Liver (tissue), 9 donors: ENCODE data around the gene CDH3. TPM values are rescaled to one million over a fixed set of nuclear protein-coding genes. Genes with fewer than 3 reads are reported as not detected.

Experiments used
- DNase-seq: peaks from one replicate; pipeline ENCODE4 v3.0.0-alpha.2; 2017; ENCODE audit warnings: low spot score
- H3K27ac ChIP-seq, 2 donors: one replicate each; pipeline ENCODE4 v1.7.0; 2013; ENCODE audit warnings: inconsistent platforms in 2 of 2, low read length in 2 of 2, control low read depth in 1 of 2, low read depth in 1 of 2, mild to moderate bottlenecking in 1 of 2
- H3K27me3 ChIP-seq, 4 donors: one replicate each; pipeline versions ENCODE4 v1.6.1 to v1.7.0; 2013; ENCODE audit warnings: low read length in 3 of 4, inconsistent platforms in 1 of 4, mild to moderate bottlenecking in 1 of 4, moderate library complexity in 1 of 4; ENCODE audit not compliant: control insufficient read depth in 4 of 4, insufficient read depth in 4 of 4
- H3K36me3 ChIP-seq, 4 donors: one replicate each; pipeline versions ENCODE4 v1.6.1 to v1.7.0; 2013; ENCODE audit warnings: low read length in 3 of 4, mild to moderate bottlenecking in 3 of 4, low read depth in 1 of 4, moderate library complexity in 1 of 4; ENCODE audit not compliant: control insufficient read depth in 4 of 4, insufficient read depth in 3 of 4
- H3K4me1 ChIP-seq, 4 donors: one replicate each; pipeline versions ENCODE4 v1.6.1 to v1.7.0; 2013; ENCODE audit warnings: low read length in 3 of 4, mild to moderate bottlenecking in 3 of 4, moderate library complexity in 1 of 4; ENCODE audit not compliant: control insufficient read depth in 4 of 4, insufficient read depth in 4 of 4
- H3K4me3 ChIP-seq, 3 donors: one replicate each; pipeline versions ENCODE4 v1.6.1 to v1.7.0; 2013; ENCODE audit warnings: low read length in 3 of 3, control low read depth in 1 of 3, low read depth in 1 of 3, mild to moderate bottlenecking in 1 of 3
- H3K9ac ChIP-seq, 2 donors: one replicate each; pipeline ENCODE4 v1.7.0; 2013; ENCODE audit warnings: low read length in 2 of 2, mild to moderate bottlenecking in 2 of 2, moderate library complexity in 2 of 2, control low read depth in 1 of 2, low read depth in 1 of 2
- H3K9me3 ChIP-seq, 4 donors: one replicate each; pipeline versions ENCODE4 v1.6.1 to v1.7.0; 2013; ENCODE audit warnings: low read length in 3 of 4; ENCODE audit not compliant: control insufficient read depth in 4 of 4
- ATF3 ChIP-seq: IDR thresholded peaks from 2 replicates; pipeline ENCODE4 v1.6.1; 2016; ENCODE audit warnings: antibody characterized with exemption
- EGR1 ChIP-seq, 2 donors: IDR thresholded peaks; 2 replicates each; pipeline ENCODE4 v1.6.1; 2016 to 2018; ENCODE audit warnings: antibody characterized with exemption in 2 of 2, low read depth in 2 of 2
- FOXA1 ChIP-seq: IDR thresholded peaks from 2 replicates; pipeline ENCODE4 v1.6.1; 2016; ENCODE audit warnings: antibody characterized with exemption
- FOXA2 ChIP-seq: IDR thresholded peaks from 2 replicates; pipeline ENCODE4 v1.6.1; 2016; ENCODE audit warnings: antibody characterized with exemption
- GABPA ChIP-seq, 2 donors: IDR thresholded peaks in 1 of 2; conservative IDR thresholded peaks in 1 of 2; 2 replicates each; pipeline ENCODE4 v1.6.1; 2016; ENCODE audit warnings: antibody characterized with exemption in 2 of 2, mild to moderate bottlenecking in 1 of 2, moderate library complexity in 1 of 2
- HNF4A ChIP-seq, 2 donors: conservative IDR thresholded peaks; 2 replicates each; pipeline ENCODE4 v1.6.1; 2016; ENCODE audit warnings: antibody characterized with exemption in 2 of 2, mild to moderate bottlenecking in 2 of 2
- HNF4G ChIP-seq: IDR thresholded peaks from 2 replicates; pipeline ENCODE4 v1.6.1; 2016; ENCODE audit warnings: antibody characterized with exemption
- JUND ChIP-seq, 2 donors: IDR thresholded peaks; 2 replicates each; pipeline ENCODE4 v1.6.1; 2016; ENCODE audit warnings: antibody characterized with exemption in 2 of 2
- MAX ChIP-seq: IDR thresholded peaks from 2 replicates; pipeline ENCODE4 v1.6.1; 2016; ENCODE audit warnings: antibody characterized with exemption
- NR2F2 ChIP-seq: IDR thresholded peaks from 2 replicates; pipeline ENCODE4 v1.6.1; 2016; ENCODE audit warnings: antibody characterized with exemption
- RAD21 ChIP-seq, 2 donors: IDR thresholded peaks; 2 replicates each; pipeline ENCODE4 v1.6.1; 2016; ENCODE audit warnings: antibody characterized with exemption in 2 of 2, mild to moderate bottlenecking in 2 of 2
- REST ChIP-seq: IDR thresholded peaks from 2 replicates; pipeline ENCODE4 v1.6.1; 2016; ENCODE audit warnings: antibody characterized with exemption, mild to moderate bottlenecking
- SP1 ChIP-seq: IDR thresholded peaks from 2 replicates; pipeline ENCODE4 v1.6.1; 2018; ENCODE audit warnings: antibody characterized with exemption, mild to moderate bottlenecking
- TAF1 ChIP-seq: conservative IDR thresholded peaks from 2 replicates; pipeline ENCODE4 v1.6.1; 2016; ENCODE audit warnings: antibody characterized with exemption, mild to moderate bottlenecking
- whole genome bisulfite sequencing: extraction: QIAGEN DNeasy Blood & Tissue Kit; methylation state at CpG from one replicate; pipeline ENCODE4 v1.1.7; 2013; 5-methylcytosine and 5-hydroxymethylcytosine counted together
- polyA plus RNA-seq, 2 donors: library from polyadenylated mRNA; stranded (reverse) in 1 of 2; unstranded in 1 of 2; fragments of 200-250 nt in 1 of 2; fragments of >200 nt in 1 of 2; fragmentation: Nextera tagmentation in 1 of 2; extraction: Ambion mirVana in 1 of 2; gene quantifications; one replicate each; pipeline versions ENCODE4 v1.2.1 to v1.2.3, GENCODE V29; 2013 to 2015
- total RNA-seq, 2 donors: library from RNA; depleted of rRNA; stranded (reverse); fragments of >200 nt; gene quantifications; one replicate each; pipeline ENCODE4 v1.2.3, GENCODE V29; 2014
- donor health status: healthy.
- donor health status: healthy.
- donor health status: healthy.
- donor health status: healthy.
- donor health status: healthy.

Gene CDH3
- total and polyA plus RNA-seq, 4 donors = 0.08 to 0.19 TPM; not detected in 2

GRCh38 chr16:68642047-68642435 is 3.1 kb upstream of the CDH3 start:
- Histone ChIP-seq H3K9me3 (peaks cover 0 to 2% (median under 1%) of the 10 kb centered on the region in 4 donors), H3K27me3 (peaks cover 0 to 9% (median 2%) of the 10 kb centered on the region in 4 donors), H3K4me1 (peaks cover 11 to 17% (median 16%) of the 10 kb centered on the region in 4 donors), H3K4me3 (no peak overlapping the region), H3K27ac (no peak overlapping the region), H3K36me3 (no peaks in the 10 kb centered on the region), H3K9ac (no peak overlapping the region)
- 60% methylated on average over 10 of the region's 10 CpGs for WGBS
- no peak for DNase-seq
- no peak for TF ChIP-seq REST
- TF ChIP-seq GABPA (IDR thresholded peaks at IDR 0.05 in 1 of 2, conservative IDR thresholded peaks at IDR 0.05 in 1 of 2) = no peak
- TF ChIP-seq HNF4A (conservative IDR thresholded peaks at IDR 0.05) = no peak
- no peak for TF ChIP-seq TAF1
- TF ChIP-seq EGR1 (IDR thresholded peaks at IDR 0.05; ENCODE audit: low read depth in 2 of 2) = no peak
- no peak for TF ChIP-seq NR2F2
- TF ChIP-seq JUND (IDR thresholded peaks at IDR 0.05) = no peak

- H3K27me3 ChIP-seq = peaks cover 0 to 9% (median 4%) of the 10 kb centered on the region in 4 donors
- DNase-seq = no peak
Measured at GRCh38 chr16:68642436-68643101, 2.5 kb upstream of the CDH3 start.

GRCh38 chr16:68643227-68643626 is 1.9 kb upstream of the CDH3 start:
- DNase-seq = no peak
- Histone ChIP-seq H3K4me3 (no peak overlapping the region), H3K27ac (no peak overlapping the region), H3K27me3 (peaks cover 0 to 9% (median 4%) of the 10 kb centered on the region in 4 donors), H3K36me3 (no peaks in the 10 kb centered on the region), H3K4me1 (peaks cover 11 to 17% (median 16%) of the 10 kb centered on the region in 4 donors), H3K9ac (no peak overlapping the region), H3K9me3 (peaks cover 0 to 2% (median under 1%) of the 10 kb centered on the region in 4 donors)
- 71% methylated on average over 13 of the region's 13 CpGs for WGBS
- TF ChIP-seq EGR1 (IDR thresholded peaks at IDR 0.05; ENCODE audit: low read depth in 2 of 2) (no peak), FOXA1 (no peak), ATF3 (no peak), GABPA (IDR thresholded peaks at IDR 0.05 in 1 of 2, conservative IDR thresholded peaks at IDR 0.05 in 1 of 2) (no peak), HNF4A (conservative IDR thresholded peaks at IDR 0.05) (no peak), RAD21 (IDR thresholded peaks at IDR 0.05) (no peak), HNF4G (no peak), TAF1 (no peak)

More at GRCh38 chr16:68642436-68643101, 2.5 kb upstream of the CDH3 start:
- Histone ChIP-seq H3K36me3 (no peaks in the 10 kb centered on the region), H3K9me3 (peaks cover 0 to 2% (median under 1%) of the 10 kb centered on the region in 4 donors), H3K27ac (no peak overlapping the region), H3K9ac (no peak overlapping the region), H3K4me3 (peak overlapping the region in 1 of 3 donors; percentile 18), H3K4me1 (peaks cover 11 to 17% (median 16%) of the 10 kb centered on the region in 4 donors)
- 6% methylated on average over 51 of the region's 51 CpGs for WGBS
- TF ChIP-seq HNF4G (no peak), SP1 (no peak), NR2F2 (no peak), MAX (no peak), FOXA2 (no peak)
